Lower leg skin (tissue), 3 donors: Measurements from ENCODE around the gene CA12.

Source experiments
- POLR2A ChIP-seq, 2 donors: fragments of 450-650 bp; IDR thresholded peaks; one replicate each; pipeline ENCODE4 v1.6.1; 2016 to 2017; ENCODE audit warnings: antibody characterized with exemption in 2 of 2, mild to moderate bottlenecking in 1 of 2, moderate library complexity in 1 of 2
- TF ChIP-seq, protein P1 (sequence below), 3 donors: fragments of 450-650 bp; IDR thresholded peaks; one replicate each; pipeline ENCODE4 v1.5.1; 2016; ENCODE audit warnings: antibody characterized with exemption in 3 of 3, mild to moderate bottlenecking in 3 of 3, moderate library complexity in 2 of 3

DNA sequence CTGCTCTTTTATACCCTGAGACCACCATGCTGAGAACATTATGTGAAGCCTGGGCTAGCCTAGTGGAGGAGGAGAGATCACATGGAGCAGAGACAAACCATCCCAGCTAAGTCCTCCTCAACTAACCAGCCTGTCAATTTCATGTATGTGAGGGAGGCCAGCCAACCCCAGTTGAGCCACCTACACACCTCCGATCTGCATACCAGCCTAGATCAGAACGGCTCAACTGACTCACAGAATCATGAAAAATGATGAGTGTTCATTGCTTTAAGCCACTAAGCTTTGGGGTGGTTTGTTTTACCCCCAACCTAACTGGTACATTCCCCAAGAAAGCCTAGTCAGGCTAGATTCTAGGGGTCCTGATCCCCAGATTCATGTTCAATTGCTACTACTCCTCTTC, 19.4 kb upstream of the CA12 start:
- TF ChIP-seq, protein P1, sequence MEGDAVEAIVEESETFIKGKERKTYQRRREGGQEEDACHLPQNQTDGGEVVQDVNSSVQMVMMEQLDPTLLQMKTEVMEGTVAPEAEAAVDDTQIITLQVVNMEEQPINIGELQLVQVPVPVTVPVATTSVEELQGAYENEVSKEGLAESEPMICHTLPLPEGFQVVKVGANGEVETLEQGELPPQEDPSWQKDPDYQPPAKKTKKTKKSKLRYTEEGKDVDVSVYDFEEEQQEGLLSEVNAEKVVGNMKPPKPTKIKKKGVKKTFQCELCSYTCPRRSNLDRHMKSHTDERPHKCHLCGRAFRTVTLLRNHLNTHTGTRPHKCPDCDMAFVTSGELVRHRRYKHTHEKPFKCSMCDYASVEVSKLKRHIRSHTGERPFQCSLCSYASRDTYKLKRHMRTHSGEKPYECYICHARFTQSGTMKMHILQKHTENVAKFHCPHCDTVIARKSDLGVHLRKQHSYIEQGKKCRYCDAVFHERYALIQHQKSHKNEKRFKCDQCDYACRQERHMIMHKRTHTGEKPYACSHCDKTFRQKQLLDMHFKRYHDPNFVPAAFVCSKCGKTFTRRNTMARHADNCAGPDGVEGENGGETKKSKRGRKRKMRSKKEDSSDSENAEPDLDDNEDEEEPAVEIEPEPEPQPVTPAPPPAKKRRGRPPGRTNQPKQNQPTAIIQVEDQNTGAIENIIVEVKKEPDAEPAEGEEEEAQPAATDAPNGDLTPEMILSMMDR (IDR thresholded peaks at IDR 0.05), result no peak
- no peak for TF ChIP-seq POLR2A (IDR thresholded peaks at IDR 0.05)
